Endodermal cell (in vitro differentiated cells): ENCODE data around the gene SMCO4. TPM values are rescaled to one million over a fixed set of nuclear protein-coding genes. Genes with fewer than 3 reads are reported as not detected.

Source experiments
- DNase-seq: peaks from one replicate; pipeline ENCODE4 v3.0.0-alpha.2; 2017
- H3K27ac ChIP-seq: 2 replicates; pipeline ENCODE4 v1.5.1; 2013; ENCODE audit warnings: mild to moderate bottlenecking, low read depth, low read length, moderate library complexity
- H3K27me3 ChIP-seq: 2 replicates; pipeline ENCODE4 v1.6.1; 2013; ENCODE audit warnings: mild to moderate bottlenecking, low read length, moderate library complexity; ENCODE audit not compliant: insufficient read depth, control insufficient read depth, poor library complexity, severe bottlenecking
- H3K36me3 ChIP-seq: 2 replicates; pipeline ENCODE4 v1.7.0; 2013; ENCODE audit warnings: mild to moderate bottlenecking, low read length, moderate library complexity; ENCODE audit not compliant: control insufficient read depth, insufficient read depth
- H3K4me1 ChIP-seq: one replicate; pipeline ENCODE4 v1.7.0; 2013; ENCODE audit warnings: low read length; ENCODE audit not compliant: control insufficient read depth, insufficient read depth
- H3K4me3 ChIP-seq: 2 replicates; pipeline ENCODE4 v1.5.1; 2013; ENCODE audit warnings: mild to moderate bottlenecking, low read length, moderate library complexity
- H3K9ac ChIP-seq: 2 replicates; pipeline ENCODE4 v1.6.1; 2013; ENCODE audit warnings: mild to moderate bottlenecking, low read length, moderate library complexity; ENCODE audit not compliant: poor library complexity, severe bottlenecking; ENCODE audit errors: extremely low read depth
- H3K9me3 ChIP-seq: 2 replicates; pipeline ENCODE4 v1.6.1; 2013; ENCODE audit warnings: mild to moderate bottlenecking, low read length, moderate library complexity; ENCODE audit not compliant: control insufficient read depth
- H3K27ac Mint-ChIP-seq: 2 replicates; pipeline ENCODE4 v1.8.0; 2020; ENCODE audit warnings: mixed read lengths
- H3K27me3 Mint-ChIP-seq: 2 replicates; pipeline ENCODE4 v1.8.0; 2021; ENCODE audit warnings: mild to moderate bottlenecking, mixed read lengths; ENCODE audit not compliant: insufficient read depth
- H3K36me3 Mint-ChIP-seq: 2 replicates; pipeline ENCODE4 v1.8.0; 2020; ENCODE audit warnings: low read depth, mixed read lengths
- H3K4me1 Mint-ChIP-seq: 2 replicates; pipeline ENCODE4 v1.8.0; 2020; ENCODE audit warnings: mixed read lengths
- H3K4me3 Mint-ChIP-seq: 2 replicates; pipeline ENCODE4 v1.8.0; 2020; ENCODE audit warnings: mild to moderate bottlenecking, moderate library complexity, mixed read lengths
- H3K9me3 Mint-ChIP-seq: 2 replicates; pipeline ENCODE4 v1.8.0; 2020; ENCODE audit warnings: mild to moderate bottlenecking, mixed read lengths
- WGBS, 2 experiments: methylation state at CpG; one replicate each; pipeline versions ENCODE4 v1.1.5 to v1.1.7; 2013; ENCODE audit warnings: missing lambda C conversion rate in 2 of 2, mixed read lengths in 1 of 2; ENCODE audit not compliant: insufficient coverage in 1 of 2, insufficient read length in 1 of 2; 5-methylcytosine and 5-hydroxymethylcytosine counted together
- total RNA-seq, 2 donors: library from RNA; stranded (reverse); fragmentation: NEBNext Ultra II Directional in 1 of 2; extraction: Animal tissue kit (Norgen Biotek cat#: 25700) in 1 of 2; gene quantifications; 2 replicates in 1 of 2; 3 replicates in 1 of 2; pipeline ENCODE4 v1.2.1, GENCODE V29; 2021
- TF ChIP-seq, protein P1 (sequence below): fragments of 200-600 bp; sonication (generic); conservative IDR thresholded peaks from 2 replicates; pipeline ENCODE4 v1.5.0; 2021; ENCODE audit warnings: antibody characterized with exemption, mild to moderate bottlenecking

SMCO4 gene
- total RNA-seq, 2 donors from 2014 or later: 27.3 to 47.7 TPM

- Histone ChIP-seq H3K36me3 (no peaks in the 10 kb centered on the region), H3K27ac (no peak overlapping the region), H3K27me3 (no peaks in the 10 kb centered on the region), H3K9me3 (peaks cover 5% of the 10 kb centered on the region), H3K9ac (no peak overlapping the region), H3K4me3 (no peak overlapping the region), H3K4me1 (peaks cover 17% of the 10 kb centered on the region)
- Mint-ChIP-seq H3K27me3 (no peaks in the 10 kb centered on the region), H3K27ac (no peak overlapping the region), H3K9me3 (peaks cover 2% of the 10 kb centered on the region), H3K4me1 (peaks cover 23% of the 10 kb centered on the region), H3K4me3 (no peak overlapping the region), H3K36me3 (peaks cover 9% of the 10 kb centered on the region)
- TF ChIP-seq, protein P1, sequence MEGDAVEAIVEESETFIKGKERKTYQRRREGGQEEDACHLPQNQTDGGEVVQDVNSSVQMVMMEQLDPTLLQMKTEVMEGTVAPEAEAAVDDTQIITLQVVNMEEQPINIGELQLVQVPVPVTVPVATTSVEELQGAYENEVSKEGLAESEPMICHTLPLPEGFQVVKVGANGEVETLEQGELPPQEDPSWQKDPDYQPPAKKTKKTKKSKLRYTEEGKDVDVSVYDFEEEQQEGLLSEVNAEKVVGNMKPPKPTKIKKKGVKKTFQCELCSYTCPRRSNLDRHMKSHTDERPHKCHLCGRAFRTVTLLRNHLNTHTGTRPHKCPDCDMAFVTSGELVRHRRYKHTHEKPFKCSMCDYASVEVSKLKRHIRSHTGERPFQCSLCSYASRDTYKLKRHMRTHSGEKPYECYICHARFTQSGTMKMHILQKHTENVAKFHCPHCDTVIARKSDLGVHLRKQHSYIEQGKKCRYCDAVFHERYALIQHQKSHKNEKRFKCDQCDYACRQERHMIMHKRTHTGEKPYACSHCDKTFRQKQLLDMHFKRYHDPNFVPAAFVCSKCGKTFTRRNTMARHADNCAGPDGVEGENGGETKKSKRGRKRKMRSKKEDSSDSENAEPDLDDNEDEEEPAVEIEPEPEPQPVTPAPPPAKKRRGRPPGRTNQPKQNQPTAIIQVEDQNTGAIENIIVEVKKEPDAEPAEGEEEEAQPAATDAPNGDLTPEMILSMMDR: no peak
- WGBS, 2 experiments: 95 to 100% methylated on average over 6 of the region's 6 CpGs
- no peak for DNase-seq
Measured at GRCh38 chr11:93480256-93480655, 62.9 kb downstream of the SMCO4 start.

- TF ChIP-seq, protein P1: no peak
- H3K4me1 Mint-ChIP-seq: peaks cover 17% of the 10 kb centered on the region
- DNase-seq: no peak
- no peak overlapping the region for H3K27ac Mint-ChIP-seq
- 89 to 94% methylated on average over 15 to 19 of the region's 19 CpGs for WGBS, 2 experiments
- H3K27me3 Mint-ChIP-seq: no peaks in the 10 kb centered on the region
- Histone ChIP-seq H3K9ac (no peak overlapping the region), H3K27me3 (no peaks in the 10 kb centered on the region), H3K4me3 (no peak overlapping the region), H3K36me3 (no peaks in the 10 kb centered on the region), H3K4me1 (peaks cover 17% of the 10 kb centered on the region), H3K27ac (no peak overlapping the region), H3K9me3 (peaks cover 11% of the 10 kb centered on the region)
- peaks cover 8% of the 10 kb centered on the region for H3K36me3 Mint-ChIP-seq
- H3K9me3 Mint-ChIP-seq: peaks cover 3% of the 10 kb centered on the region
- H3K4me3 Mint-ChIP-seq: no peak overlapping the region
Measured at GRCh38 chr11:93478841-93479240, 64.3 kb downstream of the SMCO4 start.

GRCh38 chr11:93477684-93478234, 65.4 kb downstream of the SMCO4 start:
- TF ChIP-seq, protein P1: no peak
- Mint-ChIP-seq H3K27ac (peak overlapping the region; percentile 78), H3K36me3 (peaks cover 6% of the 10 kb centered on the region), H3K27me3 (no peaks in the 10 kb centered on the region), H3K4me1 (peaks cover 17% of the 10 kb centered on the region), H3K4me3 (peak overlapping the region; percentile 3), H3K9me3 (peaks cover 3% of the 10 kb centered on the region)
- Histone ChIP-seq H3K27me3 (no peaks in the 10 kb centered on the region), H3K36me3 (no peaks in the 10 kb centered on the region), H3K9me3 (peaks cover 11% of the 10 kb centered on the region), H3K4me1 (peaks cover 17% of the 10 kb centered on the region), H3K4me3 (no peak overlapping the region), H3K27ac (peak overlapping the region; percentile 67), H3K9ac (no peak overlapping the region)
- DNase-seq: peak; percentile 67
- WGBS, 2 experiments: 43 to 52% methylated on average over 5 to 11 of the region's 11 CpGs
